Activated CD8-positive, alpha-beta memory T cell treated with anti-CD3 and anti-CD28 coated beads for 36 hours (primary cell): Measurements from ENCODE around the gene BCAR1. TPM values are rescaled to one million over a fixed set of nuclear protein-coding genes. Genes with fewer than 3 reads are reported as not detected.
"Not testable (repeated sequence)": the region's sequence is repeated elsewhere in the genome, so short reads cannot be mapped to it uniquely, and the experiment has no call there.

ENCODE experiments used
- CTCF ChIA-PET: fragments of 350-600 bp; sonication (Branson Sonifier 250); formaldehyde crosslinking; loops from one replicate; lab custom pipeline; 2021; ENCODE audit warnings: antibody characterized with exemption; lab: Charles Lee
- POLR2A ChIA-PET: fragments of 350-600 bp; sonication (Branson Sonifier 250); formaldehyde crosslinking; loops from one replicate; lab custom pipeline; 2021; ENCODE audit warnings: antibody characterized with exemption; lab: Charles Lee
- total RNA-seq, 2 experiments: library from RNA; stranded (reverse); gene quantifications; one replicate each; pipeline ENCODE4 v1.2.3, GENCODE V29; 2021

Gene BCAR1
- total RNA-seq, 2 experiments from 2014 or later, result 0.84 to 2.7 TPM

DNA sequence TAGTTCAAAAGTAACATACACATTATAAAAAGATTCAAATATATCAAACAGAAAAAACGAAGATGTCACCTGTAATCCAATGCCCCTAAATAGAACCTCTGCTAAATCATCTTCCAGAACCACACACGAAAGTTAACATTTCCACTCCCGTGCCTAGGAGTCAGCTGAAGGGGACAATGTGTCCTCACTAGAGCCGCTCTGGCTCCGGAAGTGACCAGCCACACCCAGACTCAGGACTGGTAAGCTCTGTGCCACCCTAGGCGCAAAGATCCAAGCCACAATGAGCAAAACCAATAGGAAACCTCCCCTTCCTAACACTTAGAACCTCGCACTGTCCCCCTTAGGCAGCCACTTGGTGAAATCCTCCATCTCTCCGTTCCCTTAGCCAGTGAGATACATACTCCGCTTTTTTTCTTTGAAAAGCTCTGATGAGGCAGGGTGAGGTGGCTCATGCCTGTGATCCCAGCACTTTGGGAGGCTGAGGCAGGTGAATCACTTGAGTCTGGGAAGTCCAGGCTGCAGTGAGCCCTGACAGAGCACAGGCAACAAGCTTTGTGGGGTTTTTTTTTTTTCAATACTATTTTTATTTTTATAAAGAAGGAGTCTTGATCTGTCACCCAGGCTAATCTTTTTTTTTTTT, 20.8 kb downstream of the BCAR1 start:
- POLR2A ChIA-PET, result no interaction called here
- CTCF ChIA-PET, result interaction anchor here (0.6 kb wide), 1 partner anchor 171 kb away, joined by 3 read pairs; no protein-coding TSS in a partner anchor

DNA sequence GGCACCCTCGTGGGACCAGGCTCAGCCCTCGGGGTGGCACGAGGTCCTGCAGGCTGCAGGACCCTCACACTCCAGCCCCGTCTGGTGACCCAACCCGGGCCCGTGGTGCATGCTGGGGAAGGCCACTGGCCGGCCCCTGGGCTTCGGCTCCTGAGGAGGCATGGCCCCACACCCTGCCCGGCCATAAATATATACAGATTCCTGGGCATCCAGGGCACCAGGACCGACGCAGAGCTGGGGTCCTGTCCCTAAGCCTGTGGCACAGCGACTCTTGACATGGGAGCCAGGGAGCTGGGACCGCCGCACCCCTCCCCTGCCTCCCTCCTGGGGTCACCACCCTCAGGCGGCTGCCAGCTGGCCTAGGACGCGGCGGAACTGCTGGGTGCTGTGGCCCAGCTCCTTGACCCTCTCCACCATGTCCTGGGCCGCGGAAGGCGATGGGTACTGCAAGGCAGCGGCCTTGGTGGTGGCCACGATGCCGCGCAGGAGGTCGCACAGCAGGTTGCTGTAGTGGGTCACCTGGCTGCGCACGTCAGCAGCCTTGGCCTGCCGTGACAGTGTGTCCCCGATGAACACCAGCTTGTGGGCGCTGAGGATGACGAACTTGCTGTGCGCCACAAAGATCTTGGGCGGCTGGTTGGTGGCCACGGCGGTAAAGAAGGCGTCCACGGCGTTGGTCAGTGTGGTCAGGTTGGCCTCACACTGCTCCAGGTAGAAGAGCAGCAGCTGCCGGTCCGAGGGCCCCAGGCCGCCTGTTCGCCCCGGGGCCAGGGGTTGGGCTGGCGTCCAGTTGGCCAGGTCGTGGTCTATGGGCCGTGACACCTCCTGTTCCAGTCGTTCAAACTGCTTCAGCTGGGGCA, 22.0 kb downstream of the BCAR1 start:
- POLR2A ChIA-PET, result no interaction called here
- CTCF ChIA-PET, result interaction anchor here (1.0 kb wide), 1 partner anchor 30 kb away, joined by 3 read pairs; no protein-coding TSS in a partner anchor

DNA sequence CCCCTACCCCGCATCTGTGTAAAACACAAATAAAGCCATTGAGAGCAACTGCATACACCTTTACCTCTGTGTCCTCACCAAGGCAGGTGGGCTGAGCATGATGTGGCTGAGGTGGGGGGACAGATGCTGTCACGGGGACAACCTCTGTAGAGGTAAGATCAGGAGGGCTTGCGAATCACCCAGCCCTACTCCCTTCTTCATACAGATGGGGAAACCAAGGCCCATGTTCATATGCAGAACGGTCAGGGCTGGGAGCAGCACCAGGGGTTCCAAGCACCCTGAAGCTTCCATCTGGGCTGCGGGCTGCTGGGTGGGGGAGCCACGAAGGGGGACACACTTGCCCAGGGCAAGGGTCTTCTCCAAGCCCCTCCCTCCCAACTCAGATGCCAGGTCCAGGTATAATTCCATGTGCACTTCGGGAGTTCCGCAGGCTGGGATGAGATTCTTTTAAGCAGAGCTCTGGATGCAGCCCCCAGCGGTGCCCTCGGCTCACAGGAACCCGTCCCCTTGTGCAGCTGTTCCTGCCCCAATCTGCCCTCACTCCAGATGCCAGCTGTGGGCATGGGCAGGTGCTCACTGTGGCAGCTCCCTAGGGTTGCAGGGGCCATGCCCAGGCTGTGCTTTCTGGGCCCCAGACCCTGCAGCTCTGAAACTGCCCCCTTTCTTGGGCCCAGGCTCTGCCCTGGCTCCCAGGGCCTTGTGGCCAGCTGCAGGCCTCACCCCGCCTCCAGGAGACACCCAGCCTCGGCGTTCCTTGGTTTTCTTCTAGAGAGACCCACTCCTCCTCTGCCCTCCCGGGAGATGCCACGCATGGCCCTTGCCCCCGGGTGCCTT, 23.1 kb downstream of the BCAR1 start:
- POLR2A ChIA-PET, result no interaction called here

DNA sequence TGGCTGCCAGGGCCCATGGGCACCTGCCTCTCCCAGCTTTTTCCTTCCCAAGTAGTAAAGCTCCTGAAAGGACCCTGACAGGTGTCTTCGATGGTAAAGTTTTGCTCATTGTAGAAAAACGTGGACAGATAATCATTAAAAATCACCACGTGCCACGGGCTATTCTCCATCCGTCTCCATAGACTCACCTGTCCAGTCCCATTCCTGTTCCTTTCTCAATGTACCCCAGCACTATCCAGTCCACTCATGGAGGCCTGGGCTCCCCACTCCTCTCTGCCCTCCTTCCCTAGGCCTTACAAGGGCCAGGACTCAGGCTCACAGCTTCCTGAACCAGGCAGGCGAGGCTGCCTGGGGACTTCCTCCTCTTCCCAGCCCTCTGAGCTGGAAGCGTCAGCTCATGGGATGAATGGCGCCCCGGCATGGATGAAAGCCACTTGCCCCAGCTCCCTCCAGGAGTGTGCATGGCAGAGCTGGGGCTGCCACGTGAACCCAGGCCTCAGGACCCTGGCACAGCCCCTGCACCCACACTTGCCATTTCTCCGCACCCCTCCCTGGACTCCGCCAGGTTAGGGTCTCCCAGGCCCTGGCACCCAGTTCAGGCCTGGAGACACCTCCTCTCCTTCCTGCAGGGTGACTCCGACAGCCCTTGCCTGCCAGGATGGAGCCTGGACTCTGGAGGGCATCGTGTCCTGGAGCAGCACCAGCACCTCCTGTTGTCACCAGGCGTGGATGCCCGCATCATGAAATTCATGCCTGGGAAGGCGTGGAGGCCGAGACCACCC, 23.9 kb downstream of the BCAR1 start:
- CTCF ChIA-PET, result no interaction called here

More for the DNA sequence above, 23.1 kb downstream of the BCAR1 start:
- CTCF ChIA-PET, result interaction anchor here (0.6 to 1.0 kb wide), 2 partner anchors 29 to 333 kb away, joined by 3 read pairs; no protein-coding TSS in a partner anchor

DNA sequence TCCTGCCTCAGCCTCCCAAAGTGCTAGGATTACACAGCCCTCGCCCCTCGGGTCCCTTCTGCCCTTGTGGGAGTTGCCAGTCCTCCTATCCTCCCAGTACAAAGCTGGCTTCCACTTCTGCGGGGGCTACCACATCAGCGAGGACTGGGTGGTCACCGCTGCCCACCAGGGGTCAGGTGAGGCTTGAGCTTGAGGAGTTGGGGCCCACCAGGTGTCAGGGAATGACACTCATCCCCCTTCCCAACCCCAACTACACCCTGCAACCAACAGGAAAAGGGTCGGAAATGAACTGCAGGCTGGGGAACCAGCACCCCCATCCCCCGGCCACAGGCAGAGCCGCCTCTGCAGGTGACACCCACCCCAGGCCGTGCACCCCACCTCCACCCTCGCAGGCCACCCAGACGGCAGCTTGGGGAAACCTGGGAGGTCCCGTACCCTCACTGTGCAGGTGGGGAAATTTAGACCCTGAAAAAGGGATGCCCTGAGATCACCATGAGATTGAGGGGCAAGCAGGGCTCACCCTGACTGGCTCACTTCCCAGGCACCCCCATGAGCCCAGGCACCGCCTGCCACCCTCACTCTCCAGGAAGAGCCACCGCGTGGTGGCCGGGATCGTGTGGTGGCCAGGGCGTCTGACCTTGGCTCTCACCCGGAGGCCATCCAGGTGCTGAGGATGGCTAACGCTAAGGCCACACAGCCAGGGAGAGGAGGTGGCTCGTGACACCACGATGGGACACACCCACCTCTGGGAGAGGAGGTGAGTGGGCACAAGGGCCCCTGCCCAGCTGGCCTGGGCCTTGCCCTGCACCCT, 24.7 kb downstream of the BCAR1 start:
- CTCF ChIA-PET, result interaction anchor here (1.0 kb wide), 1 partner anchor 160 kb away, joined by 3 read pairs; no protein-coding TSS in a partner anchor

More for the DNA sequence above, 23.9 kb downstream of the BCAR1 start:
- POLR2A ChIA-PET, result interaction anchor here (0.6 kb wide), 1 partner anchor 40 kb away, joined by 4 read pairs; no protein-coding TSS in a partner anchor

DNA sequence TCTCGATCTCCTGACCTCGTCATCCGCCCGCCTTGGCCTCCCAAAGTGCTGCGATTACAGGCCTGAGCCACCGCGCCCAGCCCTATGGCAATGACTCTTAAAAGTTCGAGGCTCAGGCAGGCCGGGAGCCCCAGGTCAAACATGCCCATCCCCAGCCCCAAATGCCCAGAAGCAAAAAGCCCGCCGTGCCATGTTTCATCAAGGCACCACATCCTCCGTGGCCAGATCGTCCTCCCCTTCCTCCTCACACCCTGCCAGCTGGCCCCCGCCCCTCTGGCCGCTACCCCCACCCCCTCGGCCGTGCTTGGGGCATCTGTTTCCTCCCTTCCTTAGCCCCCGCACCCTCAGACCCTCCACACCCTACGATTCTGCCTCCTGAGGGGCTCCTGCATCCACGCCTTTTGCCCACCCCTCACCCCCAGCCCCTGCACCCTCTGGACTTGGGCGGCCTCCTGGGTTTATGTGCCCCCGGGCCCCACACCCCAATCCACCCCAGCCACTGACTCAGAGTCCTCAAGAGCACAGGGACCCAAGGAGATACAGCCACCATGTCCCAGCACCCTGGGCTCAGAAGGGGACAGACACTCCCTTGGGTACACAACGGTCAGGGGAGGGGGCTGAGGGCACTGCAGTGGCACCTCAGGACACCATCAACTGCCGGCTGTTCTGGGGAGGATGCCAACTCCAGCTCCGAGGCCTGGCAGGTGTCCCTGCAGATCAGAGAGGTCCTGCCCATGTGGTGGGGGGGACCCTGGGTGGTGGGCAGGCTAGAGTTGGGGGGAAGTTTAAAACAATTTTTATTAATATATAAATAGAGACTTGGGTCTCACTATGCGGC, 25.5 kb downstream of the BCAR1 start:
- POLR2A ChIA-PET, result no interaction called here
- CTCF ChIA-PET, result interaction anchor here (1.0 to 1.7 kb wide), 2 partner anchors 8 to 161 kb away, joined by 3 to 4 read pairs; no protein-coding TSS in a partner anchor

More for the DNA sequence above, 24.7 kb downstream of the BCAR1 start:
- POLR2A ChIA-PET, result interaction anchor here (0.6 kb wide), 1 partner anchor 41 kb away, joined by 4 read pairs; no protein-coding TSS in a partner anchor

DNA sequence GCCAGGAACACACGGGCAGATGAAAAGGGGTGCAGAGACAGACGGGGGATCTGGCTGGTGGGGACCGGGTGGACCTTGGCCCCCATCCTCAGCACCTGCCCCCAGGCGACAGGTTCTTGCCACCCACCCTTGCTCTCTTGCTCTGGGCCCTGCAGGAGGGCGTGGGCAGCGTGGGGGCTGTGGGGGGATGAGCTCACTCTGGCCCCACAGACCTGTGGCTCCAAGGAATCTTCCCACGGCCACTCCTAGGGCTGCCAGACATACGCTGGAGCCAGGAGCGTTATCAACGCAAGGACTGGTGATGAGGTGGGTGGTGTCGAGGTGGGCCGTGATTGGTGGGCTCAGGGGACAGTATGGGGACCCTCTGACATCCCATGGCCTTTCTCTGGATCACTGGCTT, 26.3 kb downstream of the BCAR1 start:
- POLR2A ChIA-PET, result no interaction called here
- CTCF ChIA-PET, result interaction anchor here (1.7 kb wide), 1 partner anchor 9 kb away, joined by 4 read pairs; no protein-coding TSS in a partner anchor

DNA sequence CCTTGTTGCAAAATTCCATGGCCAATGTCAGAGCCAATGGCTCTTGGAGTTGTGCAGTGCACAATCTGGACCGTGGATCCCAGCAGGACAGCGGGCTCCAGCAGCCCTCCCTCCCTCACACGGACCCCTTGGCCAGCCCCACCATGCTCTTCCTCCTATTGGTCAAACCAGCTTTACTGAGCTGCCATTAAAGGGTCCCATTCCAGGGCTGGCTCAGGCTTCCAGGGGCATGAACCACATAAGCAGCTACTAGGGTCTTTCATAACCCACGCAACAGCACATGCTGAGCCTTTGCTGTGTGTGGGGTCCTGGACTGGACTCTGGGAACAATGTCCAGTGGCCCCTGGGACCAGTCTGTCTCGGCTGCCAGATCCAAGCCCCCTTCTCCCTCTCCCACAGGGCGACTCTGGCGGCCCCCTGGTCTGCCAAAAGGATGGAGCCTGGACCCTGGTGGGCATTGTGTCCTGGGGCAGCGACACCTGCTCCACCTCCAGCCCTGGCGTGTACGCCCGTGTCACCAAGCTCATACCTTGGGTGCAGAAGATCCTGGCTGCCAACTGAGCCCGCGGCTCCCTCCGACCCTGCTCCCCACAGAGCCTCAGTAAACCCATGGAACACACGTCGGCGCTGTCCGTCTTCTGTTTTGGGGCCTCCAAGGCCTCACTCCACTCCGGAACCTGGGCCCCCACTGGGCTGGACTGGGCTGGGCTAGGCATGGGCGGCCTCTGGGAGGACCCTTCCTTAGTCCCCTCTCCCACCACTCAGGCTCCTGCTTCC, 26.9 kb downstream of the BCAR1 start:
- POLR2A ChIA-PET, result no interaction called here

DNA sequence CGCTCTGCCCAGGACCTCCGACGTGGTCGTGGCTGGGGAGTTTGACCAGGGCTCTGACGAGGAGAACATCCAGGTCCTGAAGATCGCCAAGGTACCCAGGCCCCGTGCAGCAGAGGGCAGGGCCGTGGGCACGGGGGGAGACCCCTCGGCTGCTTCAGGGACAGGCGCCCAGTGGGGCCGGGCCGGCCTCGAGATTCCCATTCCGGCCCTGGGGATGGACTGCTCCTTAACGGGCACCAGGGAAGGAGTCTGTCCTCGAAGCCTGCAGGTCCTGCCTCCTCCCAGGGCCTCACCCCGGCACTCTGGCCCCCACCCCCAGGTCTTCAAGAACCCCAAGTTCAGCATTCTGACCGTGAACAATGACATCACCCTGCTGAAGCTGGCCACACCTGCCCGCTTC, 28.3 kb downstream of the BCAR1 start:
- POLR2A ChIA-PET, result not testable (repeated sequence)
- CTCF ChIA-PET, result interaction anchor here (1.3 kb wide), 1 partner anchor 24 kb away, joined by 5 read pairs; no protein-coding TSS in a partner anchor

More for the DNA sequence above, 26.9 kb downstream of the BCAR1 start:
- CTCF ChIA-PET, result interaction anchor here (1.7 kb wide), 1 partner anchor 9 kb away, joined by 4 read pairs; no protein-coding TSS in a partner anchor

DNA sequence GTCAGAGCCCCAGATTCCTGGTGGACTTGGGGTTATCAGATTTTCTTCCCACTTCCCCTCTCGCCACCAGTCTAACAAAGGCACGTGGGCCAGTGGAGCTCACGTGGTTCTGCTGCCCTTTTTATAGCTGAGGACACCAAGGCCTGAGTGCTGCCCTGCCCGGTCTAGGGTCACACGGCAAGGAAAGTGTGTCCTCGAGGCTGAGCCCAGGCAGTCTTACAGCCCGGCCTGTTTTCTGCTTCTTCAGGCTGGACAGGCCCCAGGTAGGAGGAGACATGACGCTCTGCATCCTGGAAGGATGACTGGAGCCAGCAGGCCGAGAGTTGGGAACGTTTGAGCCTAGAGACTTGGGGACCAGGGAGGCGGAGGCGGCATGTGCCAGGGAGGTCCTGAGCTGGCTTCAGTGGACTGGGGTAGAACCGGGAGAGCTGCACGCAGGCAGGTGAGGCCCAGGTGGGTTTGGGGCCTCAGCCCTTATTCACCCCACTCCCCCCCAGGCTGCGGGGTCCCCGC, 29.1 kb downstream of the BCAR1 start:
- POLR2A ChIA-PET, result no interaction called here
- CTCF ChIA-PET, result interaction anchor here (1.3 kb wide), 1 partner anchor 23 kb away, joined by 5 read pairs; no protein-coding TSS in a partner anchor

DNA sequence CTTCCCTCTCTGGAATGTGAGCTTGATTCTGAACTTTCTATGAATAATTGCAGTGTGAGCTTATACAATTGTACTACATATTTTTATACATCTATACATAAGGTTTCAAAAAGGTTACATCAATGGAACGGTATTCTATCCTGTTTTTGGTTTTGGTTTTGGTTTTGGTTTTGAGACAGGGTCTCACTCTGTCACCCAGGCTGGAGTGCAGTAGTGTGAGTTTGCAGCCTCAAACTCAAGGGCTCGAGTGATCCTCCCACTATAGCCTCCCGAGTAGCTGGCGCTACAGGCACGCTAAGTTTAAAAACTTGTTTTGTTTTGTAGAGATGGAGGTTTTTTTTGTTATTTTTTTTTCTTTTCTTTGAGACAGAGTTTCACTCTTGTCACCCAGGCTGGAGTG, 31.6 kb downstream of the BCAR1 start:
- CTCF ChIA-PET, result interaction anchor here (1.0 to 1.7 kb wide), 2 partner anchors 20 to 21 kb away, joined by 4 to 5 read pairs; no protein-coding TSS in a partner anchor
- POLR2A ChIA-PET, result interaction anchor here (0.7 kb wide), 1 partner anchor 238 kb away, joined by 3 read pairs; no protein-coding TSS in a partner anchor

DNA sequence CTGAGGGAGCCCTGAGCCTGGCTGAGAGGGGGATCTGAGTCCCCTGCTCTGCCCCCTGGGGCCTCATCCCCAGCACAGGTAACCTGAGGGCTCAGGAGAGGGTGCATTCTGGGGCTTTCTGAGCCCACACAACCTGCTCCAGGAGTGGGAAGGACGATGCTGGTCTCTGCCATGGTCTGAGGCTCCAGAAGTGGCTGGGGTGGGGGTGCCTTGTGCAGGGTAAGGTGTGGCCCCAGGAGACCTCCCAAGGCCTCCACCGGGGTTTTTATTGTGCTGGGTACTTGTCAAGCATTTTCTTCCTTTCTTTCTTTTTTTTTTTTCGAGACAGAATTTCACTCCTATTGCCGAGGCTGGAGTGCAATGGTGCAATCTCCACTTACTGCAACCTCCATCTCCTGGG, 32.3 kb downstream of the BCAR1 start:
- POLR2A ChIA-PET, result interaction anchor here (0.7 kb wide), 1 partner anchor 239 kb away, joined by 3 read pairs; no protein-coding TSS in a partner anchor

DNA sequence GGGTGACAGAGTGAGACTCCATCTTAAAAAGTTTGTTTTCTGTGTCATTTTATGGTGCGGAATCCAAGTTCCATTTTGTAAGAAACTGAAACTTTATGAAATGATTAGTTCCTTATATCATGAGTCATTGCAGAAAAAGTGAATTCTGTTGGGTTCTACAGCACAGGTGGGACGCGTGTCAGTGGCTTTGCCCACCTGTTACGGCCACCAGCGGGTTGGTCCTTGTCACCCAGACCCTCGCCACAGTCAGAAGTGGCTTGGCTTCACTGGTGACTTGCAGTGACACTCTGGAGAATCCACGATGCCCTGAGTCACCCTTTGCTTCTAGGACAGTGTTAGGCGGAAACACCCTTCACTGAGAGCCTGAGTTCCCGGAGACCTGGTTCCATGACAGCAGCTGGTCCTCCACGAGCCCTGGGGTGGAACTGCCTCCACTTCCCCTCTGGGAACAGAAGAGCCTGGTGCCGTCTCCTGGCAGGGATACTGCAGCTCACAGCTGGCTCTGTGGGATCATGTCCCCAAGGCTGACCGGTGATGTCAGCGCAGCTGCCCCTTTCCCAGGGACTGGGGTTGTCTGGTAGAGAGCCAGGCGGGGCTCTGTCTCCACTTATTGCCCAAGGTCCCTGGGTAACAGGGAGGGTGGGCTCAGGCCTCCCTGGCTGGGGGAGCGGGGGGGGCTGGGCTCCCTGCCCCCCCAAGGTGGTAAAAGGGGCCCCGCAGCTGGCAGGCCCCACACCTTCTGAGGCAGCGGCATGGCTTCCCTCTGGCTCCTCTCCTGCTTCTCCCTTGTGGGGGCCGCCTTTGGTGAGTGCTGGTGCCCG, 33.0 kb downstream of the BCAR1 start, which contains the start of gene CTRB1:
Gene CTRB1 (plus strand): TSS at position 733 of the 821 bp plus-strand sequence. CDS start 20 bp downstream, at position 753.
- POLR2A ChIA-PET, result no interaction called here

More for the DNA sequence above, 32.3 kb downstream of the BCAR1 start:
- CTCF ChIA-PET, result interaction anchor here (1.0 kb wide), 1 partner anchor 20 kb away, joined by 4 read pairs; no protein-coding TSS in a partner anchor

DNA sequence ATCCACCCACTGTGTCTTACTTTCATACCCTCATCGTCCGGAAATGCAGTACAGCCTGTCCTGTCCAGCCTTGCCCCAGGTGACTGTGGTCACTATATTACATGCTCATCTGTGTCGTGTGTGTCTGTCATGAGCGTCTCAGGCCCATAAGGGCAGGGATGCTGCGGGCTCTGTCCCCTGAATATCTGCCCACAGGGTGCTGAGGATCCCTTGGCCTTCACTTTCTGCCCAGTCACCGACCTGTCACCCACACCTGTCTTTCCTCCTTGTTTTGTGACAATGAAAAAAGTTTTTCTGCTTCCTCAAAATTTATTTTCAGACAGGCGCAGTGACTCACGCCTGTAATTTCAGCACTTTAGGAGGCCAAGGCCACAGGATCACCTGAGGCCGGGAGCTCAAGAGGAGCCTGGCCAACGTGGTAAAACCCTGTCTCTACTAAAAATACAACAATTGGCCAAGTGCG, 34.0 kb downstream of the BCAR1 start:
- CTCF ChIA-PET, result interaction anchor here (3.5 kb wide), 1 partner anchor 17 kb away, joined by 16 read pairs; no protein-coding TSS in a partner anchor
- POLR2A ChIA-PET, result no interaction called here

More for the DNA sequence above, 33.0 kb downstream of the BCAR1 start, which contains the start of gene CTRB1:
- CTCF ChIA-PET, result interaction anchor here (1.0 kb wide), 1 partner anchor 20 kb away, joined by 4 read pairs; no protein-coding TSS in a partner anchor
